Astrocyte (in vitro differentiated cells and primary cell): Measurements from ENCODE around the gene TRIM4. TPM values are rescaled to one million over a fixed set of nuclear protein-coding genes. Genes with fewer than 3 reads are reported as not detected.

Experiments used
- DNase-seq: peaks from one replicate; pipeline ENCODE4 v3.0.0-alpha.2; 2010; ENCODE audit warnings: low read depth
- FAIRE-seq: peaks from 2 replicates; lab custom pipeline; 2011; peaks lifted over from hg19 to GRCh38; lab: Jason Lieb, UNC
- H2AFZ ChIP-seq: 2 replicates; pipeline ENCODE4 v1.6.0; 2012; ENCODE audit warnings: low read depth, low read length, inconsistent platforms
- H3K27ac ChIP-seq: 2 replicates; pipeline ENCODE4 v1.5.1; 2011; ENCODE audit warnings: low read depth, low read length, inconsistent platforms
- H3K27me3 ChIP-seq: 2 replicates; pipeline ENCODE4 v1.6.0; 2011; ENCODE audit warnings: low read length, inconsistent platforms; ENCODE audit not compliant: insufficient read depth
- H3K36me3 ChIP-seq: 2 replicates; pipeline ENCODE4 v1.5.1; 2011; ENCODE audit warnings: low read length, inconsistent platforms; ENCODE audit not compliant: insufficient read depth
- H3K4me1 ChIP-seq: 2 replicates; pipeline ENCODE4 v1.5.1; 2011; ENCODE audit warnings: low read length, inconsistent platforms; ENCODE audit not compliant: insufficient read depth
- H3K4me2 ChIP-seq: 2 replicates; pipeline ENCODE4 v1.6.0; 2012; ENCODE audit warnings: low read length, inconsistent platforms
- H3K4me3 ChIP-seq: 2 replicates; pipeline ENCODE4 v1.5.1; 2011; ENCODE audit warnings: low read depth, mild to moderate bottlenecking, low read length, inconsistent platforms; ENCODE audit not compliant: insufficient read depth
- H3K79me2 ChIP-seq: 2 replicates; pipeline ENCODE4 v1.6.0; 2012; ENCODE audit warnings: mild to moderate bottlenecking, low read length, inconsistent platforms; ENCODE audit not compliant: insufficient read depth
- H3K9ac ChIP-seq: 2 replicates; pipeline ENCODE4 v1.6.0; 2012; ENCODE audit warnings: mild to moderate bottlenecking, low read length, inconsistent platforms
- H3K9me3 ChIP-seq: 2 replicates; pipeline ENCODE4 v1.5.1; 2012; ENCODE audit warnings: low read depth, mild to moderate bottlenecking, low read length, inconsistent platforms; ENCODE audit not compliant: insufficient read depth
- H4K20me1 ChIP-seq: 2 replicates; pipeline ENCODE4 v1.6.0; 2012; ENCODE audit warnings: low read length, inconsistent platforms; ENCODE audit not compliant: insufficient read depth
- H3K27ac Mint-ChIP-seq: one replicate; pipeline ENCODE4 v1.8.0; 2021; ENCODE audit warnings: mild to moderate bottlenecking, mixed read lengths; ENCODE audit not compliant: unreplicated experiment
- H3K27me3 Mint-ChIP-seq: one replicate; pipeline ENCODE4 v1.8.0; 2021; ENCODE audit warnings: low read depth, mixed read lengths; ENCODE audit not compliant: unreplicated experiment
- H3K36me3 Mint-ChIP-seq: one replicate; pipeline ENCODE4 v1.8.0; 2021; ENCODE audit warnings: low read depth, mixed read lengths; ENCODE audit not compliant: unreplicated experiment
- H3K4me1 Mint-ChIP-seq: one replicate; pipeline ENCODE4 v1.8.0; 2021; ENCODE audit warnings: low read depth, mixed read lengths; ENCODE audit not compliant: unreplicated experiment
- H3K4me3 Mint-ChIP-seq: one replicate; pipeline ENCODE4 v1.8.0; 2021; ENCODE audit warnings: mild to moderate bottlenecking, moderate library complexity, mixed read lengths; ENCODE audit not compliant: unreplicated experiment
- H3K9me3 Mint-ChIP-seq: one replicate; pipeline ENCODE4 v1.8.0; 2021; ENCODE audit warnings: mild to moderate bottlenecking, mixed read lengths; ENCODE audit not compliant: unreplicated experiment
- EZH2 ChIP-seq: IDR thresholded peaks from 2 replicates; pipeline ENCODE4 v1.6.1; 2012; ENCODE audit warnings: mild to moderate bottlenecking, low read length, inconsistent platforms; ENCODE audit not compliant: insufficient read depth
- total RNA-seq: library from RNA; stranded (reverse); gene quantifications from 2 replicates; pipeline ENCODE4 v1.2.1, GENCODE V29; 2021
- TF ChIP-seq, protein P1 (sequence below): IDR thresholded peaks from 2 replicates; pipeline ENCODE4 v1.5.1; 2011; ENCODE audit warnings: low read depth, mild to moderate bottlenecking, inconsistent platforms, low read length, moderate library complexity; ENCODE audit not compliant: insufficient read depth

Gene TRIM4
- total RNA-seq, 1 donor from 2014 or later: 4.6 TPM

DNA sequence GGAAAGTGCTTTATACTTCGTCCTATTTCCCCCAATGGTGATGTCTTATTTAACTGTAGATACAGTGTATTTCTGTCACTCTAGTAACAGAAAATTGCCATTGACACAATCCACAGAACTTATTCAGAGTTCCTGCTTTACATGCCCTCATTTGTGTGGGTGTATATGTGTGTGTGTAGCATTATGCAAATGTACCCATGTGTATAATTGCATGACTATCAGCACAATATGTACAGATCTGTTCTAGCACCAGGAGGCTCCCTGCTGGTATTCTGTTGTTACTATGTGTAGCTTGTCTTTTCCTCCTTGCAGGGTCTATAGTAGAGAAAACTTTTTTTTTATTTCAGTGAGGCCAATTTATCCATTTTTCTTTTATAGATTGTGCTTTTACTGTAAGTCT lies 75.0 kb downstream of the TRIM4 start:
- Mint-ChIP-seq H3K27me3 (peaks cover 14% of the 10 kb centered on the region), H3K4me3 (no peak overlapping the region), H3K36me3 (no peaks in the 10 kb centered on the region), H3K4me1 (peaks cover 3% of the 10 kb centered on the region), H3K9me3 (no peaks in the 10 kb centered on the region), H3K27ac (no peak overlapping the region)
- FAIRE-seq (no peak), DNase-seq (no peak)
- H2AFZ ChIP-seq: no peak overlapping the region
- H3K27me3 ChIP-seq: peaks cover 19% of the 10 kb centered on the region
- no peaks in the 10 kb centered on the region for H3K4me1 ChIP-seq
- H3K4me3 ChIP-seq: no peak overlapping the region
- no peaks in the 10 kb centered on the region for H3K9me3 ChIP-seq
- no peaks in the 10 kb centered on the region for H4K20me1 ChIP-seq
- H3K9ac ChIP-seq: no peak overlapping the region
- H3K79me2 ChIP-seq: no peaks in the 10 kb centered on the region
- no peak for TF ChIP-seq EZH2
- TF ChIP-seq, protein P1, sequence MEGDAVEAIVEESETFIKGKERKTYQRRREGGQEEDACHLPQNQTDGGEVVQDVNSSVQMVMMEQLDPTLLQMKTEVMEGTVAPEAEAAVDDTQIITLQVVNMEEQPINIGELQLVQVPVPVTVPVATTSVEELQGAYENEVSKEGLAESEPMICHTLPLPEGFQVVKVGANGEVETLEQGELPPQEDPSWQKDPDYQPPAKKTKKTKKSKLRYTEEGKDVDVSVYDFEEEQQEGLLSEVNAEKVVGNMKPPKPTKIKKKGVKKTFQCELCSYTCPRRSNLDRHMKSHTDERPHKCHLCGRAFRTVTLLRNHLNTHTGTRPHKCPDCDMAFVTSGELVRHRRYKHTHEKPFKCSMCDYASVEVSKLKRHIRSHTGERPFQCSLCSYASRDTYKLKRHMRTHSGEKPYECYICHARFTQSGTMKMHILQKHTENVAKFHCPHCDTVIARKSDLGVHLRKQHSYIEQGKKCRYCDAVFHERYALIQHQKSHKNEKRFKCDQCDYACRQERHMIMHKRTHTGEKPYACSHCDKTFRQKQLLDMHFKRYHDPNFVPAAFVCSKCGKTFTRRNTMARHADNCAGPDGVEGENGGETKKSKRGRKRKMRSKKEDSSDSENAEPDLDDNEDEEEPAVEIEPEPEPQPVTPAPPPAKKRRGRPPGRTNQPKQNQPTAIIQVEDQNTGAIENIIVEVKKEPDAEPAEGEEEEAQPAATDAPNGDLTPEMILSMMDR: no peak
- H3K27ac ChIP-seq: no peak overlapping the region
- no peaks in the 10 kb centered on the region for H3K36me3 ChIP-seq
- H3K4me2 ChIP-seq: no peak overlapping the region

DNA sequence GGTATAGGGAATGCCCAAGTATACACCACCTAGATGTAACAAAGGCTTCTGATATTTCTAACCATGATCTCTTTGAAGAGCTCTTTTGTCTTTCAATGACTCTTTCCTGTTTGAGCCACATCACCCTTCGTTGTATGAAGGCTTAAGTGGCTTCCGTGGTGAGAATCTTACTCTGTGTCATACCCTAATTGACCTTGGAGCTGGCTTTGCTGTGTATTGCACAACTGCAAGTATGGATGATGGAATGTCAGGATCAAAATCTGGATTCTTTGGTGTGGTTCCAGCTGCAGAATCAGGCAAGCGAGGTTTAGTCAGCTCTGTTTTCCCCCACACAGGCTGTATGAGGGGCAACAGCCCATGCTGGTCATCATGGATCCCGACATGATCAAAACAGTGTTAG lies 75.5 kb downstream of the TRIM4 start:
- Mint-ChIP-seq H3K9me3 (no peaks in the 10 kb centered on the region), H3K4me1 (peaks cover 3% of the 10 kb centered on the region), H3K4me3 (no peak overlapping the region), H3K36me3 (no peaks in the 10 kb centered on the region), H3K27me3 (peaks cover 14% of the 10 kb centered on the region), H3K27ac (no peak overlapping the region)
- Histone ChIP-seq H3K9me3 (no peaks in the 10 kb centered on the region), H3K4me3 (no peak overlapping the region), H3K27ac (no peak overlapping the region), H3K9ac (no peak overlapping the region), H3K27me3 (peaks cover 20% of the 10 kb centered on the region), H4K20me1 (no peaks in the 10 kb centered on the region), H3K36me3 (no peaks in the 10 kb centered on the region), H3K4me1 (no peaks in the 10 kb centered on the region), H3K79me2 (no peaks in the 10 kb centered on the region), H3K4me2 (no peak overlapping the region), H2AFZ (no peak overlapping the region)
- TF ChIP-seq, protein P1: no peak
- no peak for TF ChIP-seq EZH2
- no peak for FAIRE-seq
- no peak for DNase-seq

DNA sequence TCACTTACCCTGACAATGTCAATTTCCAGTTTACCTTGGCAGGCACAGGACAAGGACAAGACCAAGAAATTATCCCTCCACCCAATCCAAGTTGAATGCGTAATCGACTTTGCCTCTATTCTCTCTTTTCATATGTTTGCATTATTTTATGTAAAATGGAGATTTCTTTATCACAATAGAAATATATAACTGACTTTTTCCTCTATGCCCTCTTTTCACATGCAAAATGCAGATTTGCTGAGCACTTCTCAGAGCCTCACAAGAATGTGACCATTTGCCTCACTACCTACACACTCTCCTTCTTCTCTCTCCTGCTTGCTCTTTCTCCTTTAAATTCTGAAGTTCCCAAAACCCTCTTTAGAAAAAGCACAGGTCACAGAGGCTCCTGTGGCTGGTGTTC lies 76.4 kb downstream of the TRIM4 start:
- no peak for TF ChIP-seq EZH2
- TF ChIP-seq, protein P1: no peak
- Histone ChIP-seq H2AFZ (no peak overlapping the region), H3K36me3 (no peaks in the 10 kb centered on the region), H3K9ac (no peak overlapping the region), H3K4me1 (no peaks in the 10 kb centered on the region), H4K20me1 (no peaks in the 10 kb centered on the region), H3K9me3 (no peaks in the 10 kb centered on the region), H3K27ac (no peak overlapping the region), H3K27me3 (peaks cover 20% of the 10 kb centered on the region), H3K79me2 (no peaks in the 10 kb centered on the region), H3K4me3 (no peak overlapping the region), H3K4me2 (no peak overlapping the region)
- Mint-ChIP-seq H3K36me3 (no peaks in the 10 kb centered on the region), H3K9me3 (no peaks in the 10 kb centered on the region), H3K27me3 (peaks cover 14% of the 10 kb centered on the region), H3K4me3 (no peak overlapping the region), H3K27ac (no peak overlapping the region), H3K4me1 (peaks cover 3% of the 10 kb centered on the region)
- DNase-seq: no peak
- no peak for FAIRE-seq

Other genes starting within 250 kb of the TRIM4 start
- gene CYP3A5, start 239.5 kb downstream of the TRIM4 start, total RNA-seq: 0.07 TPM in 1 of 2 replicates, not detected in the other
- not detected in 2 replicates for gene CYP3A7, start 184.3 kb downstream of the TRIM4 start, total RNA-seq
- gene CYP3A4, start 135.3 kb downstream of the TRIM4 start, total RNA-seq: not detected in 2 replicates
- gene CYP3A43, start 91.5 kb downstream of the TRIM4 start, total RNA-seq: not detected in 2 replicates
- gene OR2AE1, start 42.5 kb downstream of the TRIM4 start, total RNA-seq: not detected in 2 replicates
- not detected in 2 replicates for gene GJC3, start 10.1 kb upstream of the TRIM4 start, total RNA-seq
- gene AZGP1, start 56.5 kb upstream of the TRIM4 start, total RNA-seq: not detected in 2 replicates
- 70.3 and 70.8 TPM in 2 replicates for gene ZKSCAN1, start 96.1 kb upstream of the TRIM4 start, total RNA-seq
- gene ZSCAN21, start 130.2 kb upstream of the TRIM4 start, total RNA-seq: 10.1 and 11.1 TPM in 2 replicates
- 24.0 TPM in 2 replicates for gene ZNF3, start 162.2 kb upstream of the TRIM4 start, total RNA-seq
- gene COPS6, start 169.4 kb upstream of the TRIM4 start, total RNA-seq: 87.9 and 95.3 TPM in 2 replicates
- gene MCM7, start 181.9 kb upstream of the TRIM4 start, total RNA-seq: 39.7 and 55.2 TPM in 2 replicates
- gene AP4M1, start 182.1 kb upstream of the TRIM4 start, total RNA-seq: 14.7 and 15.5 TPM in 2 replicates
- gene TAF6, start 199.8 kb upstream of the TRIM4 start, total RNA-seq: 35.7 and 47.0 TPM in 2 replicates
- gene CNPY4, start 200.1 kb upstream of the TRIM4 start, total RNA-seq: 16.4 and 18.5 TPM in 2 replicates
- 2.3 and 2.7 TPM in 2 replicates for gene MBLAC1, start 207.4 kb upstream of the TRIM4 start, total RNA-seq
- 59.9 and 62.7 TPM in 2 replicates for gene LAMTOR4, start 229.4 kb upstream of the TRIM4 start, total RNA-seq
- gene TRAPPC14, start 239.2 kb upstream of the TRIM4 start, total RNA-seq: 18.7 and 19.5 TPM in 2 replicates
- gene GAL3ST4, start 249.1 kb upstream of the TRIM4 start, total RNA-seq: 3.1 and 3.4 TPM in 2 replicates